NCI-H69 (cell line): Measurements from ENCODE around the gene QARS1.

Experiments used
- DNase-seq: peaks from one replicate; lab custom pipeline; 2025; lab: John Stamatoyannopoulos, UW

QARS1 gene

GRCh38 chr3:49104427-49105291 lies at the start of gene QARS1:
Gene QARS1, minus strand, starts transcription at chr3:49104757. Its CDS starts 24 bp downstream, at chr3:49104733.
- DNase-seq, result peak; percentile 91

DNA sequence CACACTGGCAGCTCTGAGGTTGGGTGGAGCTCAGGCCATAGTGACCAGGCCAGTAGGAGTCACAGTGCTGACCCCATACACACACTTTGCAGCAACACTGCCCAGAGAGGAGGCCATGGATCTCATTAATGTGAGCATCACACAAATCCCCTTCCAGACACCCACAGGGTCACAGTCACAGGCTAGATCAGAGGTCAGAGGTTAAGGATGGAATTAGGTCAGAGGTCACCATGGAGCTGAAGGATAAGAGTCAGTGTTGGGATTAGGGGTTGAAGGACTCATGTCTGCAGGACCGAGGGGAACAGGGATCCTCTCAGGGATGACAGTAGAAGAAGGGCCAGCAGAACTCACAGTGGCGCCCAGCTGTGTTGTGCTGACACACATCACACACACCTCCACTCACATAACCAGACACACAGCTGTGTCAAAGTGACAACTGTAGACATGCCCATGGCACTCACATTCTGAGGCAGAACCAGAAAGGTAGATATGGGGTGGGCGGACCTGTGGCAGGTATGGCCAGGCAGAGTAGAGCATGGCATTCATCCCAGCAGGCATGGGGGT lies 48.9 kb upstream of the QARS1 start:
- DNase-seq, result no peak

- DNase-seq, result no peak
Observed at GRCh38 chr3:49151610-49152009, 47.1 kb upstream of the QARS1 start.

- no peak for DNase-seq
Observed at GRCh38 chr3:49148159-49148558, 43.6 kb upstream of the QARS1 start.

DNA sequence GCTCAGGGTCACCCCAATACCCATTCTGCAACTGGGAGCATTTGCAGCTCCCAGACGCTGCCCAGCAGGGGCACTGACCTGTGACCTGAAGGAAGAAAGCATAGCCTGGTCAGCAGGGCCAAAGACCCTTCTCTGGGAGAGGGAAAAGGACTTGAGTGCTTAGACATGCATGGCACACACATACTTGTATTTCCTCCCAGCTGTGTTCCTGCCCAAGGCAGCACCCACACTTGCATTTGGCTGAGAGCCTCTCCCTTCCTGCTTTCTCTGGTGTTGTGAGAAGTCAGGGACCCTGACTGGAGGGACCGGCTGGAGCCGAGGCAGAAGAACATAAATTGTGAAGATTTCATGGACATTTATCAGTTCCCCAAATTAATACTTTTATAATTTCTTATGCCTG lies 35.5 kb upstream of the QARS1 start:
- DNase-seq, result no peak

- no peak for DNase-seq
Observed at GRCh38 chr3:49135499-49135898, 30.9 kb upstream of the QARS1 start.

DNA sequence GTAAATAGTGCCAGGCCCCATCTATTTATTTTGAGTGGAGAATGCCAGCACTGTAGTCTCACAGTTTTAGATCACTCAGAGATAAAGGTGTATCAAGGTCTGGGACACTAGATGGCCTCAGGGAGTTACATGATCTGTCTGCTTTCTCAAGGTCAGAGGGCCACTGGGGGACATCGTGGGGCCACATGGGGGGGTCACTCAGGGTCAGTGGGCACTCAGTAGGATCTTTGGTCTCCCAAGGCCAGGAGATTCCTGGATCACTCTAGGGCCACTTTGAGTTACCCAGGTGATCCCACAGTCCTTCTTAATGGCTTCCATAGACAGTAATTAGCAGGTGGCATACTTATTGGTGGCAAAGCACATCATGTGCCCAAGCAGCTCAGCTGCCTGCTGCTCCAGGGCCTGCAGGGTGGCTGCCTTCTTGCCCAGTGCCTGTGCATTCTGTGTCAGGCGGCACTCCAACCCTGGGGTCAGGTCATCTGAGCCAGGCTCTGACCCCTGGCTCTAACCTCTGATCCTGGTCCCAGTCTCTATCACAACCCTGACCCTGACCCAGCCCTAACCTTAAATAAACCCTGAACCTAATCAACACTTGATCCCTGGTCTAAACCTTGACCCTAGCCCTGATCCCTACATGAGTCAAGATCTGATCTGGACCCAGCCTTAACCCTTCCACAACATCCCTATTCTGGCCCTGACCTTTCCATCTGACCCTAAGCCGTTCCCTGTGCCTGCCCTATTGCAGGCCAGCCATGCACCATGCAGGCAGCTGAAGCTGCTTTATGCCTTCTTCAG lies 30.1 kb upstream of the QARS1 start:
- peak; percentile 17 for DNase-seq

DNA sequence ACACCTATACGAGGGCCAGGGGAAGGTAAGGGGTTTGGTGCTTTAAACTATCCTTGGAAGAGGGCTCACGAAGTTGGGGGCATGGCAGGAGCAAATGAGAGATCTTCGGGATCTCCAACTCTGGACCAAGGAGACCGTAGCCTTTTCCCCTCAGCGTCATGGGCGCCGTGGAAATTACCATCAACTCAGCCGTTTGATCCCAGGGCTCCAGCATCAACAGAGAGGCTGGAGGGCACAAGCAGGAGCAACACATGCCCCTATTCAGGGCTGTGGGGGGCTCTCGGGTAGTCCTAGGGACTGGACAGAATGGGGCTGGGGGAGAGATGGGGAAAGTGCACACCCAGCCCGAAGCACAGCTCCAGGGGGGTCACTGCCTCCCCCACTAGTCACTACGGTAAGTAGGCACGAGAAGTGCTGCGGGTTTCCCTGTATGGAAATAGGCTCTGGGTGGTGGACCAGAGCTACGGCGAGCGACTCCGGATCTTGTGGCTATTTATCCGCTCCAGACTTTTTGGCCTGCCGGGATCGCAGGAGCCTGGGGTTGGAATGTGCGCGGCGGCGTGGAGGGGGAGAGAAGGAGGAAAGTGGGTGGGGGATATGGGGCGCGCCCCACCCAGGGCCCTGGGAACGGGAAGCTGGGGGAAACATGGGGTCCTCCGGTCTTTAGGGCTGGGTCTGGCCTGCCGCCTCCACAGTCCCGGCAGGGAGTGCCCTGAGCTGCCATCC lies 28.8 kb upstream of the QARS1 start:
- peak; percentile 87 for DNase-seq

- peak; percentile 67 for DNase-seq
Observed at GRCh38 chr3:49132437-49133225, 28.1 kb upstream of the QARS1 start, which contains the start of gene LAMB2. Gene LAMB2, minus strand, starts transcription at chr3:49133050. Its CDS starts 183 bp downstream, at chr3:49132867.

DNA sequence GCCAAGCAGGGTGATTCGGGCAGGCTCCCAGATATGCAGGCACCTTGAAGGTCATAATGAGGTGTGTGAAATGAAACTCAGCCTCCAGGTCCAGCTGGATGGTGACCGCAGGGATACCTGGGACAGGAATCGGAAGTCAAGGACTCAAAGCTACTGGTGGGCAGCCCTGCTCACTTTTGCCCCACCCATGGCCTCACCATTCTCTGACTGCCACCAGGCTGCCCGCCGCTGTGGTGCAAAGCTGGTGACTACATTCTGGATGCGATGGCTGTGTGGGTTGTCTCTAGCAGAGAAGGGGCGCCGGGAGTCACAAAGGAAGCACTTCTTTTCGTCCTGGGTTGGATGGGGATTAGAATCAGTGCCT lies 27.5 kb upstream of the QARS1 start:
- no peak for DNase-seq

- DNase-seq, result no peak
Observed at GRCh38 chr3:49131576-49131975, 27.0 kb upstream of the QARS1 start.

DNA sequence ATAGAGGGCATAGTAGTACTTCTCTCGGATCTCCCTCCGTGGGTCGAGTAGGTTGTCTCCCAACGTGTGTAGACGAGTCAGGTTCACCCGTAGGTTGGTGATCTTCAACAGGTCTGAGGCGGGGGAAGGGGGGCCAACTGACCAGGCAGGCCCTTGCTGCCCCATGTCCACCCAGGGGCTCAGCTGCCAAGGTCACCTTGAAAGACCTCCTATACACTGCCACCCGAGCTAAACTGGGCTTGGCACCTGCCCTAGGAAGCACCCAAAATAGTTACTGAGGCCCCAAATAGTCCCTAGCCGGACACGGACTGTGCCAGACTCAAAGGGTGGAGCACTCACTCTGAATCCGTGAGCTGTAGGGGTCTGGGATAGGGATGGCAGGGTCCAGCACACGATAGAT lies 26.5 kb upstream of the QARS1 start:
- DNase-seq, result no peak

DNA sequence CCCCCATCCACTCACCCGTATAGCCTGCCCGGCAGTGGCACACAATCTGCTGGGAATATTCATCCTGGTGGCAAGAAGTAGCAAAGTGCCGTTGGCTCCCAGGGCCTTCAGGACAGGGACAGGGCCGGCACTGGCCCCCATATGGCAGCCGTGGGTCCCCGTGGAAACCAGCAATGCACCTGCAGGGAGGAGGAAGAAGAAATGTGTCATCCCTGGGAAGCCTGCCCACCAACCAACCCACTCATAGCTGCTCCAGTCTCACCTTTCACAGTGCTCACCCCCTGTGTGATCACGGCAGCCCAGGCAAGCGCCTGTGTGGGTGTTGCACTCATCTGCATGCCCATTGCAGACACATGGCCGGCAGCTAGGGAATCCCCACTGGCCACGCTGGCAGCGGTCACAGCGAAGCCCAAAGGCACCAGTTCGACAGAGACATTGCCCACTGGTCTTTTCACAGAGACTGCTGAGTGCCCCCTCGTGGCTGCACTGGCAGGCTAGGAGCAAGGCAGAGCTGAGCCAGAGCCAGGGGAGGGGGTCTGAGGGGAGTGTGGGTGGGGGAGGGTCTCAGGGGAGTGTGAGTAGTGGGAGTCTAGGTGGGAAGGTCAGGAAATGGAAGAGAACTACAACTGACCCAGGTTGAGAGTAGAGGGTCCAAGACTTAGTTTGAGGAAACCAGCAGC lies 20.6 kb upstream of the QARS1 start:
- DNase-seq, result peak; percentile 8

DNA sequence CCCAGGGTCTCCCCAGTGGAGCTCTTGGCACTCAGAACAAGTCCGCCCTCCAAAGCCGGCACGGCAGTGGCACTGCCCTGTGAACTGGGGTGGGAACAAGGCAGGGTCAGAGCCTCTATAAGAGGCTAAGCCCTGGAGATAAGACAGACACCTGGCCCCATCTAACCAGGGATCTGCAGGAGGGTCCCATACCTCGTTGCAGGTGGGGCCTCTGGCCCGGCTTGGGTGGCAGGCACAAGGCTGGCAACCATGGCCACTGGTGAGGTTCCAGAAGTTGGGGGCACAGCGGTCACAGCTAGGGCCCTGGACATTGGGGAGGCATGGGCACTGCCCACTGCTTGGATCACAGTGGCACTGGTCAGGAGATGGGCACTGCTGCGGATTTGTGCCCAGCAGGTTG lies 19.6 kb upstream of the QARS1 start:
- DNase-seq, result no peak

- no peak for DNase-seq
Observed at GRCh38 chr3:49123687-49124086, 19.1 kb upstream of the QARS1 start.

GRCh38 chr3:49122886-49123545 lies 18.5 kb upstream of the QARS1 start:
- DNase-seq, result no peak

- no peak for DNase-seq
Observed at GRCh38 chr3:49122451-49122850, 17.9 kb upstream of the QARS1 start.

GRCh38 chr3:49122022-49122421 lies 17.5 kb upstream of the QARS1 start:
- DNase-seq, result no peak

DNA sequence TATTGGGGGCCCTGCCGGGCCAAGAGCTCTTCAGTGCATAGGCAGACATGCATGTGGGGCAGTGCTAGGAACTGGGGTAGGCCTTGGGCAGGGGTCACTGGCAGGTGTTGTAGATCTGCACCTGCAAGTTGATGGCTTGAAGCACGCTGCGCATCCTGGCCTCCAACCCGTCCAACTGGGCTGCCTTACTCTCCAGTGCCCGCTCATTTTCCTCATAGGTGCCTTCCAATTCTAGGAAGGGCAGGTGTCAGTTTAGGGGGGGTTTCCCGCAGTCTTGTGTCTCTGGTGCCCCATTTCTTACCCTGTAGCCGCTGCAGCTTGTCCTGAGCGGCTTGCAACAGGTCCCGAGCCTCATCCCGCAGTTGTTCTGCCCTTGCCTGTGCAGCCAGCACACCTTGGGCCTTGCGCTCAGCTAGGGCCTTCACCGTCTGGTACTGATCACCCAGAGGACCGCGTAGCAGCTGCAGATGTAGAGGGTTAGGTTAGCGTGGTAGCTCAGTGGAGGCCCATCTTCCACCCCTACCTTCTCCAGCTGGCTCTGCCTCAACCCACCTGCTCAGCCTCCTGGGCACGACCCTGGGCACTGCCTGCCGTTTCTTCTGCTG lies 16.7 kb upstream of the QARS1 start:
- no peak for DNase-seq
